Progenitor cell of endocrine pancreas (in vitro differentiated cells): ENCODE results near the gene TRIM14. TPM values are rescaled to one million over a fixed set of nuclear protein-coding genes. Genes with fewer than 3 reads are reported as not detected.

Experiments used
- DNase-seq: peaks from one replicate; pipeline ENCODE4 v3.0.0; 2021; ENCODE audit warnings: low spot score; ENCODE audit not compliant: unreplicated experiment
- H3K27ac Mint-ChIP-seq: 2 replicates; pipeline ENCODE4 v1.8.0; 2021; ENCODE audit warnings: mild to moderate bottlenecking, moderate library complexity, mixed read lengths
- H3K27me3 Mint-ChIP-seq: 2 replicates; pipeline ENCODE4 v1.8.0; 2021; ENCODE audit warnings: mixed read lengths
- H3K36me3 Mint-ChIP-seq: 2 replicates; pipeline ENCODE4 v1.8.0; 2022; ENCODE audit warnings: mixed read lengths; ENCODE audit not compliant: insufficient read depth
- H3K4me1 Mint-ChIP-seq: 2 replicates; pipeline ENCODE4 v1.8.0; 2021; ENCODE audit warnings: low read depth, mixed read lengths
- H3K4me3 Mint-ChIP-seq: 2 replicates; pipeline ENCODE4 v1.8.0; 2021; ENCODE audit warnings: low read depth, mild to moderate bottlenecking, moderate library complexity, mixed read lengths
- H3K9me3 Mint-ChIP-seq: 2 replicates; pipeline ENCODE4 v1.8.0; 2021; ENCODE audit warnings: low read depth, mixed read lengths
- CTCF ChIP-seq: fragments of 200-600 bp; sonication (generic); IDR thresholded peaks from one replicate; pipeline ENCODE4 v1.5.0; 2021; ENCODE audit warnings: antibody characterized with exemption, mild to moderate bottlenecking; ENCODE audit not compliant: unreplicated experiment
- total RNA-seq: library from RNA; stranded (reverse); gene quantifications from 2 replicates; pipeline ENCODE4 v1.2.1, GENCODE V29; 2021

Gene TRIM14
- total RNA-seq, 1 donor from 2014 or later = 2.9 TPM

GRCh38 chr9:98031935-98032334 is 87.1 kb downstream of the TRIM14 start:
- Mint-ChIP-seq H3K36me3 (no peaks in the 10 kb centered on the region), H3K27ac (no peak overlapping the region), H3K4me1 (no peaks in the 10 kb centered on the region), H3K4me3 (no peak overlapping the region), H3K27me3 (peaks cover 11% of the 10 kb centered on the region), H3K9me3 (no peaks in the 10 kb centered on the region)
- TF ChIP-seq CTCF = no peak
- no peak for DNase-seq

- no peaks in the 10 kb centered on the region for H3K9me3 Mint-ChIP-seq
- no peak overlapping the region for H3K27ac Mint-ChIP-seq
- H3K36me3 Mint-ChIP-seq = peaks cover 2% of the 10 kb centered on the region
- H3K27me3 Mint-ChIP-seq = peaks cover 11% of the 10 kb centered on the region
- no peak overlapping the region for H3K4me3 Mint-ChIP-seq
- DNase-seq = no peak
- no peaks in the 10 kb centered on the region for H3K4me1 Mint-ChIP-seq
- TF ChIP-seq CTCF = no peak
Measured at GRCh38 chr9:98031169-98031568, 87.9 kb downstream of the TRIM14 start.

- Mint-ChIP-seq H3K9me3 (no peaks in the 10 kb centered on the region), H3K27me3 (no peaks in the 10 kb centered on the region), H3K4me1 (no peaks in the 10 kb centered on the region), H3K4me3 (no peak overlapping the region), H3K36me3 (peaks cover 9% of the 10 kb centered on the region), H3K27ac (peak overlapping the region; percentile 3)
- DNase-seq = no peak
- no peak for TF ChIP-seq CTCF
Measured at GRCh38 chr9:98024702-98025101, 94.3 kb downstream of the TRIM14 start.

- H3K4me1 Mint-ChIP-seq = no peaks in the 10 kb centered on the region
- TF ChIP-seq CTCF = no peak
Measured at GRCh38 chr9:98022447-98022846, 96.6 kb downstream of the TRIM14 start.

GRCh38 chr9:98021306-98022040 is 97.5 kb downstream of the TRIM14 start:
- no peaks in the 10 kb centered on the region for H3K27me3 Mint-ChIP-seq
- no peaks in the 10 kb centered on the region for H3K4me1 Mint-ChIP-seq
- no peak for TF ChIP-seq CTCF
- peaks cover 12% of the 10 kb centered on the region for H3K36me3 Mint-ChIP-seq
- no peak overlapping the region for H3K27ac Mint-ChIP-seq
- DNase-seq = no peak
- H3K4me3 Mint-ChIP-seq = no peak overlapping the region
- H3K9me3 Mint-ChIP-seq = no peaks in the 10 kb centered on the region

More at GRCh38 chr9:98022447-98022846, 96.6 kb downstream of the TRIM14 start:
- Mint-ChIP-seq H3K4me3 (no peak overlapping the region), H3K9me3 (no peaks in the 10 kb centered on the region), H3K36me3 (peaks cover 9% of the 10 kb centered on the region), H3K27me3 (no peaks in the 10 kb centered on the region), H3K27ac (peak overlapping the region; percentile 62)
- no peak for DNase-seq
